Upper lobe of left lung (tissue), 6 donors: ENCODE data around the gene PLXNB2. TPM values are rescaled to one million over a fixed set of nuclear protein-coding genes. Genes with fewer than 3 reads are reported as not detected.

Experiments
- ATAC-seq, 2 donors: fragments of 200-7000 bp; cut with Tn5 transposase; one replicate each; pipeline ENCODE4 v1.9.1; 2022; ENCODE audit warnings: mild to moderate bottlenecking in 2 of 2, moderate library complexity in 2 of 2; ENCODE audit not compliant: low FRiP score in 2 of 2
- DNase-seq, 2 donors: peaks; one replicate each; pipeline ENCODE4 v3.0.0-alpha.2; 2019 to 2020
- H3K27ac ChIP-seq, 4 donors: fragments of 200-600 bp; sonication (generic); one replicate each; pipeline ENCODE4 v1.5.1; 2016 to 2019
- H3K27me3 ChIP-seq, 4 donors: fragments of 200-600 bp; sonication (generic); one replicate each; pipeline ENCODE4 v1.5.1; 2017 to 2019
- H3K36me3 ChIP-seq, 4 donors: fragments of 200-600 bp; sonication (generic); one replicate each; pipeline ENCODE4 v1.5.1; 2016 to 2019
- H3K4me1 ChIP-seq, 4 donors: fragments of 200-600 bp; sonication (generic); one replicate each; pipeline ENCODE4 v1.5.1; 2018 to 2019
- H3K4me3 ChIP-seq, 4 donors: fragments of 200-600 bp; sonication (generic); one replicate each; pipeline ENCODE4 v1.5.1; 2017 to 2019; ENCODE audit warnings: mild to moderate bottlenecking in 2 of 4, moderate library complexity in 1 of 4
- H3K9me3 ChIP-seq, 4 donors: fragments of 200-600 bp; sonication (generic); one replicate each; pipeline ENCODE4 v1.5.1; 2018 to 2019
- EP300 ChIP-seq, 4 donors: sonication (generic); formaldehyde crosslinking; IDR thresholded peaks; one replicate each; pipeline ENCODE4 v1.5.1; 2017; ENCODE audit warnings: antibody characterized with exemption in 4 of 4, control low read depth in 2 of 4
- POLR2A ChIP-seq, 4 donors: fragments of 450-650 bp; IDR thresholded peaks; one replicate each; pipeline ENCODE4 v1.5.1; 2016 to 2017; ENCODE audit warnings: antibody characterized with exemption in 4 of 4, mild to moderate bottlenecking in 2 of 4
- POLR2AphosphoS5 ChIP-seq, 2 donors: sonication (generic); formaldehyde crosslinking; IDR thresholded peaks; one replicate each; pipeline ENCODE4 v1.5.1; 2017; ENCODE audit warnings: antibody characterized with exemption in 2 of 2
- WGBS, 2 donors: methylation state at CpG; one replicate each; pipeline ENCODE4 v1.1.5; 2017 to 2018; 5-methylcytosine and 5-hydroxymethylcytosine counted together
- total RNA-seq, 6 donors: library from RNA; depleted of rRNA in 4 of 6; stranded (reverse); fragments of >200 nt in 4 of 6; gene quantifications; one replicate each; pipeline versions ENCODE4 v1.1.0 to v1.2.1, GENCODE V29; 2016 to 2021
- TF ChIP-seq, protein P1 (sequence below), 6 experiments: fragments of 450-650 bp in 4 of 6; fragments of 200-600 bp in 2 of 6; sonication (generic) in 2 of 6; IDR thresholded peaks; one replicate each; pipeline ENCODE4 v1.5.1; 2016 to 2019; ENCODE audit warnings: antibody characterized with exemption in 6 of 6
- donor health status: DM: no; HTN: no; CAD: no; lungs with moderate emphysema.
- donor health status: DM: no; HTN: yes; CAD: no; lungs with severe emphysema.

Gene PLXNB2
- total RNA-seq, 6 donors from 2014 or later: 218 to 407 (median 313) TPM

DNA sequence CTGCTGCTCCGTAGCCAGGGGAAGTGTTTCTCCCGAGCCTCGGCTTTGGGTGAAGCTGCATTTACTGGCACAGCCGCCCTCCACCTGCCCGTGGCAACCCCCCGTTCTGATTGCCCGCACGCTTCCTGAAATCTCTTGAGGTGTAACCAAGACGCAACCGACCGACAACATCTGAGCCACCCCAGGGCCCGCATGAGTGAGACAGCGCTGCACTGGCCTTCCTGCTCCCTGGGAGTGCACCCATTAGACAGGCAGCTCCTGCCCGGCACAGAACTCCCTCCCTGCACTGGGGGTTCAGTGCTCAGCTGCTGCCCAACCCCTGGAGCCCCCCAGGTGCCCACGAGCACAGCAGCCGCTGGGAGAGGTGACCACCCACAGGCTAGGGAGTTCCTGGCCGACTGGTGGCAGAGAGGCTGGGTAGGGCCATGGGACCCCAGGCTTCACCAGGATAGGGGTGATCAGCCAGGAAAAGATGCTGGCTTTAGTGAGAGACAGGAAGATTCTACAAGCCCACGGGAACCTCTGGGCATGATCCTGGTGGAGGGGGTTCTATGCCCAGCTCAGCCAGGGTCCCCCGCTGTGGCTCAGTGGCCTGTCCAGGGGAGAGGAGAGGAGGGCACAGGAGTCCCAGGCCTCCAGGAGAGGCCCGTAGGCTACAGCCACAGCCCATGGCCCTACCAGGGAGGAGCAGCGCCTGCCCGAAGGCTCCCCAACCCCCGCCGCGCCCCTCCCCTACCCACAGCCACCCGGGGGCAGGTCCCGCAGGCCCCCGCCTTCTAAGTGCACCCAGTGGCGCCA, 14.6 kb downstream of the PLXNB2 start:
- Histone ChIP-seq H3K27me3 (no peaks in the 10 kb centered on the region), H3K4me3 (peak overlapping the region in 3 of 4 donors; percentile 17 to 44 (median 37)), H3K4me1 (peaks cover 51 to 71% (median 52%) of the 10 kb centered on the region in 4 donors), H3K27ac (peak overlapping the region; percentile 84 to 94 (median 88)), H3K9me3 (no peaks in the 10 kb centered on the region), H3K36me3 (peaks cover 19 to 34% (median 27%) of the 10 kb centered on the region in 4 donors)
- DNase-seq (peak in 1 of 2 donors; percentile 55), ATAC-seq (peak in 1 of 2 donors; percentile 1)
- WGBS, 2 donors: 23 to 30% methylated on average over 11 to 23 of the region's 29 CpGs
- TF ChIP-seq, protein P1, sequence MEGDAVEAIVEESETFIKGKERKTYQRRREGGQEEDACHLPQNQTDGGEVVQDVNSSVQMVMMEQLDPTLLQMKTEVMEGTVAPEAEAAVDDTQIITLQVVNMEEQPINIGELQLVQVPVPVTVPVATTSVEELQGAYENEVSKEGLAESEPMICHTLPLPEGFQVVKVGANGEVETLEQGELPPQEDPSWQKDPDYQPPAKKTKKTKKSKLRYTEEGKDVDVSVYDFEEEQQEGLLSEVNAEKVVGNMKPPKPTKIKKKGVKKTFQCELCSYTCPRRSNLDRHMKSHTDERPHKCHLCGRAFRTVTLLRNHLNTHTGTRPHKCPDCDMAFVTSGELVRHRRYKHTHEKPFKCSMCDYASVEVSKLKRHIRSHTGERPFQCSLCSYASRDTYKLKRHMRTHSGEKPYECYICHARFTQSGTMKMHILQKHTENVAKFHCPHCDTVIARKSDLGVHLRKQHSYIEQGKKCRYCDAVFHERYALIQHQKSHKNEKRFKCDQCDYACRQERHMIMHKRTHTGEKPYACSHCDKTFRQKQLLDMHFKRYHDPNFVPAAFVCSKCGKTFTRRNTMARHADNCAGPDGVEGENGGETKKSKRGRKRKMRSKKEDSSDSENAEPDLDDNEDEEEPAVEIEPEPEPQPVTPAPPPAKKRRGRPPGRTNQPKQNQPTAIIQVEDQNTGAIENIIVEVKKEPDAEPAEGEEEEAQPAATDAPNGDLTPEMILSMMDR (IDR thresholded peaks at IDR 0.05): no peak
- TF ChIP-seq EP300 (IDR thresholded peaks at IDR 0.05): no peak
- no peak for TF ChIP-seq POLR2A (IDR thresholded peaks at IDR 0.05)
- TF ChIP-seq POLR2AphosphoS5 (IDR thresholded peaks at IDR 0.05): no peak

DNA sequence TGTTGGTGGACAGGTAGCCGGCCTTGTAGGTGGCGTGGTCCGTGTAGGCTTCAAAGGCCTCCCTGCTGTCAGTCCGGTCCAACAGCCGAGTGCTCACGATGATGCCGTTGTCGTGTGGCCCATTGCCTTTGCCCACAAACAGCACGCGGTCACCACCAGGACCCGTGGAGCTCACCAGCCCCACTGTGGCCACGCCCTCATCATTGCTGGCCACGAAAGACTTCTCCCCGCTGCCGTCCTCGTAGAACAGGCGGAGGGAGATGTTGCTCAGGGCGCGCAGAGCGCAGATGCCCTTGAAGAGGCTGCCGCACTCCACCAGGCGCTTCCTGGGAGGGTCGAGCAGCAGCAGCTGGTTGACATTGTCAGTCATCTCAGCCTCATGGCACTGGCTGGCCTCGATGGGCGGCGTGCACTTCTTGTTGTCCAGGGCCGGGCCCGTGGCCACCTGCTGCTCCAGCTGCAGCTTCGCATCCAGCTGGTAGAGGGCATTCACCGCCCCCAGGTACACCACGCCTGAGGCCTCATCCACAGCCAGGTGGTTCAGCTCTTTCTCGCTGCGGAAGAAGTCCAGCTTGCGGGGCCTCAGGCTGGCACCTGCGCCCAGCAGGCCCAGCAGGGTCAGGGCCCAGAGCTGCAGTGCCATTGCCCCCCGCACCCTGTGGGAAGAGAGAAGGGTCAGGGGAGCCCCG, 17.4 kb downstream of the PLXNB2 start:
- Histone ChIP-seq H3K27ac (peak overlapping the region in 2 of 4 donors; percentile 13 to 94), H3K36me3 (peaks cover 34 to 58% (median 50%) of the 10 kb centered on the region in 4 donors), H3K4me3 (no peak overlapping the region), H3K27me3 (no peaks in the 10 kb centered on the region), H3K4me1 (peaks cover 32 to 60% (median 37%) of the 10 kb centered on the region in 4 donors), H3K9me3 (no peaks in the 10 kb centered on the region)
- no peak for DNase-seq
- TF ChIP-seq POLR2A (IDR thresholded peaks at IDR 0.05) (no peak), EP300 (IDR thresholded peaks at IDR 0.05) (no peak), POLR2AphosphoS5 (IDR thresholded peaks at IDR 0.05) (no peak)
- WGBS, 2 donors: 90 to 93% methylated on average over 11 to 28 of the region's 37 CpGs
- ATAC-seq: no peak

DNA sequence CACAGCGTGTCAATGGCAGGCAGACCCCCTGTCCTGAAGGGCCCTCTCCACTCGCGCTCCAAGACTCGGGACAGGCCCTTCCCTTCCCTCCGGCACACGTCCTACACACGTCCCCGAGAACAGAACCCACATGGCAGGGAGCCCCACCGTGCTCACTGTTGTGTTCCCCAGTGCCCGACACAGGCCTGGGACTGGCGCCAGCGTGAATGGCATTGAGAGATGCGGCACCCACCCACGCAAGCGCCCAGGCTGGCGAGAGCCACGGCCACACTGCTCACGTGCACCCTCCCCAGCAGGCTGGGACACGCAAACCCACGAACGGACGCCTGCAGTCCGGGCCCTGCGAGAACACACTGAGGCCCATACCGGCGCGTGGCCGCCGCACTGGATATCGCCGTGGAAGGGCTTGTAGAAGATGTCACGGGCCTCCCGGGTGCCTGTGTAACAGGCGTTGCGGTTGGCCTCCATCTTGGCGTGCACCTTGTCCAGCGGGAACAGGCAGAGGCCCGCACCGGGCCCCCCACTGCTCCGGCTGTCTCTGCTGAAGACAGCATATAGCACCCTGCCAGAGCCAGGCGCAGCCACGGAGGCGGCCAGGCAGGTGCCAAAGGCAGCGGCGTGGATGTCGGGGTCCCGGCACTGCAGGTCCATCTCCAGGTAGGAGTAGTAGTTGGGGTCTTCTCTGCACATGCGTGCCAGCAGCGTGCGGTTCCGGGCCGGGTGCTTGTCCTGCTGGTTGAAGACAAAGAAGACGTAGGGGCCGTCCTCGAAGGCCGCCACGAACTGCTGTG, 18.1 kb downstream of the PLXNB2 start:
- Histone ChIP-seq H3K4me3 (no peak overlapping the region), H3K36me3 (peaks cover 34 to 65% (median 54%) of the 10 kb centered on the region in 4 donors), H3K27ac (no peak overlapping the region), H3K9me3 (no peaks in the 10 kb centered on the region), H3K27me3 (no peaks in the 10 kb centered on the region), H3K4me1 (peaks cover 27 to 53% (median 31%) of the 10 kb centered on the region in 4 donors)
- TF ChIP-seq EP300 (IDR thresholded peaks at IDR 0.05): no peak
- TF ChIP-seq POLR2A (IDR thresholded peaks at IDR 0.05): no peak
- TF ChIP-seq, protein P1 (IDR thresholded peaks at IDR 0.05): no peak
- no peak for TF ChIP-seq POLR2AphosphoS5 (IDR thresholded peaks at IDR 0.05)
- WGBS, 2 donors: 92 to 96% methylated on average over 21 to 50 of the region's 57 CpGs
- DNase-seq: peak in 1 of 2 donors; percentile 84
- ATAC-seq: no peak

DNA sequence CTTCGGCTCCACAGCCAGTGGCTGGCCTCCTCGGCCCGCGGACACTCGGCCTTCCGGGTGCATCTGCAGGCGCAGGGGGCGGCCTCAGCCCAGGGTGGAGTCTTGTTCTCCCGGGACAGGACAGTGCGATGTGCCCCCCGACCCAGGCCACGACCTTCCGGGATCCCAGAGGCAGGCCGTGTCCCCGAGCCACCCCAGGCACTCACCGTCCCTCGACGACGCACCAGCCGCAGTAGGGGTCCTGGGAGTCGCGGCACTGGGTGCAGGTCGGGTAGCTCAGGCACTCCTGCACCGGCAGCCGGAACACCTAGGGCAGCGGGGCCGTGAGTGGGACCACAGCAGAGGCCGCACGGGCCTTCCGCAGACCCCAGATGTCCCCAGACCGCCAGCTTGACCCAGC, 19.7 kb downstream of the PLXNB2 start:
- 60 to 98% methylated on average over 1 to 19 of the region's 31 CpGs for WGBS, 2 donors
- no peak for DNase-seq
- TF ChIP-seq EP300 (IDR thresholded peaks at IDR 0.05) (no peak), POLR2AphosphoS5 (IDR thresholded peaks at IDR 0.05) (no peak), POLR2A (IDR thresholded peaks at IDR 0.05) (no peak)
- TF ChIP-seq, protein P1 (IDR thresholded peaks at IDR 0.05): no peak
- Histone ChIP-seq H3K9me3 (no peaks in the 10 kb centered on the region), H3K36me3 (peaks cover 34 to 81% (median 70%) of the 10 kb centered on the region in 4 donors), H3K27ac (peak overlapping the region in 1 of 4 donors; percentile 53), H3K27me3 (no peaks in the 10 kb centered on the region), H3K4me1 (peaks cover 12 to 48% (median 21%) of the 10 kb centered on the region in 4 donors), H3K4me3 (no peak overlapping the region)
- ATAC-seq: no peak
